ENCODE measurements around the gene NLGN1.

DNA sequence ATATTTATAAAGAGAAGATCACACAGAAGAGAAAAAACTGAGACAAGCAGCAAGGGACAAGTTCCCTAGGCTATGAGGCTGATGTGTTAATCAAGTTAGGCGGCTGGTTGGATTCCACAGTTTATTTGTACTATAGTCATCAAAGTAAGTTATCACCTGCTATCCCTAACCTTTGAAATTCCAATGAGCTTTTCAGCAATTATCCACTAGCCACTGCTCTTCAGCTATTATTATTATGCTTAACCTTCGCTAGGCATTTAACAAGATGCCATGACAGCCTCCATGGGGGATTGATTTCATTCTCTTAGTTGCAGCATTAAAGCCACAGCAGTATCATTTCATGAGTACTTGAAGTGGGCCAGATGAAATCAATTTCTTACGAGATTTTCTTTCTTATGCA, 762.1 kb downstream of the NLGN1 start:
- TF ChIP-seq, protein P1, sequence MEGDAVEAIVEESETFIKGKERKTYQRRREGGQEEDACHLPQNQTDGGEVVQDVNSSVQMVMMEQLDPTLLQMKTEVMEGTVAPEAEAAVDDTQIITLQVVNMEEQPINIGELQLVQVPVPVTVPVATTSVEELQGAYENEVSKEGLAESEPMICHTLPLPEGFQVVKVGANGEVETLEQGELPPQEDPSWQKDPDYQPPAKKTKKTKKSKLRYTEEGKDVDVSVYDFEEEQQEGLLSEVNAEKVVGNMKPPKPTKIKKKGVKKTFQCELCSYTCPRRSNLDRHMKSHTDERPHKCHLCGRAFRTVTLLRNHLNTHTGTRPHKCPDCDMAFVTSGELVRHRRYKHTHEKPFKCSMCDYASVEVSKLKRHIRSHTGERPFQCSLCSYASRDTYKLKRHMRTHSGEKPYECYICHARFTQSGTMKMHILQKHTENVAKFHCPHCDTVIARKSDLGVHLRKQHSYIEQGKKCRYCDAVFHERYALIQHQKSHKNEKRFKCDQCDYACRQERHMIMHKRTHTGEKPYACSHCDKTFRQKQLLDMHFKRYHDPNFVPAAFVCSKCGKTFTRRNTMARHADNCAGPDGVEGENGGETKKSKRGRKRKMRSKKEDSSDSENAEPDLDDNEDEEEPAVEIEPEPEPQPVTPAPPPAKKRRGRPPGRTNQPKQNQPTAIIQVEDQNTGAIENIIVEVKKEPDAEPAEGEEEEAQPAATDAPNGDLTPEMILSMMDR (IDR thresholded peaks at IDR 0.05; ENCODE audit: low read length) = no peak
- TF ChIP-seq EZH2 (IDR thresholded peaks at IDR 0.05; ENCODE audit: borderline replicate concordance, low read length) = no peak

All from OCI-LY1 (cell line).